SK-N-SH (cell line): ENCODE data around the gene XKR7. TPM values are rescaled to one million over a fixed set of nuclear protein-coding genes. Genes with fewer than 3 reads are reported as not detected.

Experiments used
- CTCF ChIA-PET: fragments of 300-600, 350-600 bp; formaldehyde crosslinking; extraction: SDS; loops from one replicate; lab custom pipeline; 2021; lab: Yijun Ruan, JAX
- POLR2A ChIA-PET: fragments of 350-600 bp; sonication (Branson Sonifier 250); formaldehyde crosslinking; extraction: SDS; loops from one replicate; lab custom pipeline; 2020; ENCODE audit warnings: antibody characterized with exemption, inconsistent platforms; lab: Yijun Ruan, JAX
- DNase-seq: peaks from one replicate; pipeline ENCODE4 v3.0.0; 2012
- H2AFZ ChIP-seq: fragments of 200-600 bp; sonication (generic); 2 replicates; pipeline ENCODE4 v1.8.1; 2016; ENCODE audit warnings: antibody characterized with exemption, mild to moderate bottlenecking, low read depth
- H3F3A ChIP-seq: fragments of 200-600 bp; sonication (generic); replicated peaks from 2 replicates; pipeline ENCODE3; 2016; ENCODE audit warnings: antibody characterized with exemption, mild to moderate bottlenecking; ENCODE audit not compliant: insufficient read depth
- H3K27ac ChIP-seq, 2 experiments: fragments of 200-500 bp in 1 of 2; fragments of 200-600 bp in 1 of 2; sonication (Bioruptor generic) in 1 of 2; sonication (generic), shearing (Covaris generic) in 1 of 2; 2 replicates each; pipeline versions ENCODE4 v1.5.1 to v1.6.1; 2014 to 2016; ENCODE audit warnings: low read depth in 2 of 2, inconsistent platforms in 1 of 2, low read length in 1 of 2, mild to moderate bottlenecking in 1 of 2, mixed read lengths in 1 of 2
- H3K27me3 ChIP-seq: fragments of 200-600 bp; sonication (generic), shearing (Covaris generic); 2 replicates; pipeline ENCODE4 v1.6.1; 2016; ENCODE audit warnings: mixed run types; ENCODE audit not compliant: insufficient read depth
- H3K36me3 ChIP-seq, 2 experiments: fragments of 200-500 bp in 1 of 2; fragments of 200-600 bp in 1 of 2; sonication (Bioruptor generic) in 1 of 2; sonication (generic) in 1 of 2; replicated peaks in 1 of 2; 2 replicates each; pipeline versions ENCODE3 to v1.5.1; 2014 to 2016; ENCODE audit warnings: low read length in 1 of 2, mild to moderate bottlenecking in 1 of 2; ENCODE audit not compliant: insufficient read depth in 2 of 2, control insufficient read depth in 1 of 2
- H3K4me1 ChIP-seq, 2 experiments: fragments of 200-500 bp in 1 of 2; fragments of 200-600 bp in 1 of 2; sonication (Bioruptor generic) in 1 of 2; sonication (generic), shearing (Covaris generic) in 1 of 2; 2 replicates each; pipeline versions ENCODE4 v1.5.1 to v1.6.1; 2014 to 2016; ENCODE audit warnings: low read depth in 1 of 2, low read length in 1 of 2, mixed run types in 1 of 2; ENCODE audit not compliant: insufficient read depth in 2 of 2, control insufficient read depth in 1 of 2
- H3K4me2 ChIP-seq: fragments of 200-600 bp; sonication (generic), shearing (Covaris generic); 2 replicates; pipeline ENCODE4 v1.6.1; 2017; ENCODE audit warnings: mixed run types
- H3K4me3 ChIP-seq, 2 experiments: fragments of 200-500 bp in 1 of 2; fragments of 200-600 bp in 1 of 2; sonication (Bioruptor generic) in 1 of 2; sonication (generic), shearing (Covaris generic) in 1 of 2; 2 replicates each; pipeline versions ENCODE4 v1.5.1 to v1.8.1; 2014 to 2016; ENCODE audit warnings: low read depth in 2 of 2, inconsistent platforms in 1 of 2, low read length in 1 of 2, mild to moderate bottlenecking in 1 of 2, mixed read lengths in 1 of 2, moderate library complexity in 1 of 2
- H3K79me2 ChIP-seq: fragments of 200-600 bp; sonication (generic); 2 replicates; pipeline ENCODE4 v1.8.1; 2017; ENCODE audit warnings: mild to moderate bottlenecking; ENCODE audit not compliant: insufficient read depth
- H3K9ac ChIP-seq: fragments of 200-600 bp; sonication (generic); 2 replicates; pipeline ENCODE4 v1.6.1; 2017; ENCODE audit warnings: mixed run types
- H3K9me2 ChIP-seq: fragments of 200-600 bp; sonication (generic); 2 replicates; pipeline ENCODE4 v1.6.1; 2017; ENCODE audit warnings: mixed run types
- H3K9me3 ChIP-seq: fragments of 200-600 bp; sonication (generic); 2 replicates; pipeline ENCODE4 v1.6.1; 2017; ENCODE audit warnings: mixed run types, mild to moderate bottlenecking, moderate library complexity
- H4K20me1 ChIP-seq: fragments of 200-600 bp; sonication (generic); 2 replicates; pipeline ENCODE4 v1.6.1; 2017; ENCODE audit warnings: mild to moderate bottlenecking, mixed run types; ENCODE audit not compliant: insufficient read depth
- CHD2 ChIP-seq: fragments of 150-350 bp; IDR thresholded peaks from 2 replicates; pipeline ENCODE4 v1.6.1; 2018; ENCODE audit warnings: low read length; ENCODE audit not compliant: partially characterized antibody
- CTCF ChIP-seq: fragments of 200-600 bp; sonication (generic); IDR thresholded peaks from 2 replicates; pipeline ENCODE4 v1.6.1; 2017; ENCODE audit warnings: antibody characterized with exemption, mild to moderate bottlenecking, moderate library complexity
- ELF1 ChIP-seq: IDR thresholded peaks from 2 replicates; pipeline ENCODE4 v1.4.0; 2012
- FOXJ3 ChIP-seq: sonication (generic); formaldehyde crosslinking; IDR thresholded peaks from 2 replicates; pipeline ENCODE4 v1.5.1; 2020; ENCODE audit warnings: mild to moderate bottlenecking, missing genetic modification reagents
- GABPA ChIP-seq: IDR thresholded peaks from 2 replicates; pipeline ENCODE4 v1.4.0; 2012; ENCODE audit warnings: low read depth, mild to moderate bottlenecking
- GATA2 ChIP-seq: sonication (generic); formaldehyde crosslinking; IDR thresholded peaks from 2 replicates; pipeline ENCODE4 v1.5.0; 2020; ENCODE audit warnings: mild to moderate bottlenecking, missing genetic modification reagents
- NFIC ChIP-seq: IDR thresholded peaks from 2 replicates; pipeline ENCODE4 v1.4.0; 2012; ENCODE audit warnings: borderline replicate concordance
- NRF1 ChIP-seq: IDR thresholded peaks from 2 replicates; pipeline ENCODE4 v1.6.1; 2012; ENCODE audit warnings: low read depth, mild to moderate bottlenecking, low read length
- POLR2AphosphoS5 ChIP-seq: IDR thresholded peaks from 2 replicates; pipeline ENCODE4 v1.6.1; 2012; ENCODE audit warnings: low read depth, low read length
- RAD21 ChIP-seq: IDR thresholded peaks from 2 replicates; pipeline ENCODE4 v1.6.1; 2012; ENCODE audit warnings: mild to moderate bottlenecking, low read length
- RCOR1 ChIP-seq: fragments of 150-350 bp; IDR thresholded peaks from 2 replicates; pipeline ENCODE4 v1.6.1; 2017; ENCODE audit warnings: antibody characterized with exemption, low read length
- RXRA ChIP-seq: IDR thresholded peaks from 2 replicates; pipeline ENCODE4 v1.4.0; 2012; ENCODE audit warnings: low read depth, mild to moderate bottlenecking, borderline replicate concordance
- SIN3A ChIP-seq: IDR thresholded peaks from 2 replicates; pipeline ENCODE4 v1.6.1; 2012; ENCODE audit warnings: low read depth, mild to moderate bottlenecking, low read length, moderate library complexity, borderline replicate concordance
- SMC3 ChIP-seq: IDR thresholded peaks from 2 replicates; pipeline ENCODE4 v1.6.1; 2012; ENCODE audit warnings: low read depth, low read length, improper control_type of control experiment
- TAF1 ChIP-seq: IDR thresholded peaks from 2 replicates; pipeline ENCODE4 v1.6.1; 2012; ENCODE audit warnings: low read depth, mild to moderate bottlenecking, low read length, moderate library complexity, borderline replicate concordance
- TEAD4 ChIP-seq: IDR thresholded peaks from 2 replicates; pipeline ENCODE4 v1.4.0; 2012; ENCODE audit warnings: mild to moderate bottlenecking, borderline replicate concordance; ENCODE audit not compliant: insufficient read depth
- USF2 ChIP-seq: fragments of 150-350 bp; IDR thresholded peaks from 2 replicates; pipeline ENCODE4 v1.6.1; 2017; ENCODE audit warnings: antibody characterized with exemption, low read length, low read depth, borderline replicate concordance
- ZBTB33 ChIP-seq: IDR thresholded peaks from 2 replicates; pipeline ENCODE4 v1.4.0; 2012; ENCODE audit warnings: low read depth, borderline replicate concordance
- WGBS: methylation state at CpG from one replicate; pipeline ENCODE4 v1.1.6; 2017; ENCODE audit warnings: low lambda C conversion rate; 5-methylcytosine and 5-hydroxymethylcytosine counted together
- polyA plus RNA-seq, 3 experiments: library from polyadenylated mRNA; depleted of rRNA; stranded (reverse); fragments of >200 nt; gene quantifications; 2 replicates each; pipeline ENCODE4 v1.2.3, GENCODE V29; 2012

XKR7 gene
- polyA plus RNA-seq, 1 of the 3 experiments (the other 2 are of a cell fraction) = 0.02 TPM

- no peaks in the 10 kb centered on the region for H3K9me2 ChIP-seq
- peak overlapping the region; percentile 81; the same call in 1 of the 2 replicates for H2AFZ ChIP-seq
- no peaks in the 10 kb centered on the region for H3K27me3 ChIP-seq
- ChIA-PET CTCF (interaction anchor here (0.6 to 5.7 kb wide), 28 partner anchors 9 to 267 kb away, joined by 3 to 158 read pairs (median 6); partner anchors contain the start of genes MYLK2 and XKR7), POLR2A (interaction anchor here (1.4 to 1.8 kb wide), 2 partner anchors 12 to 101 kb away, joined by 4 to 6 read pairs; no protein-coding TSS in a partner anchor)
- peaks cover 7 to 12% of the 10 kb centered on the region in 2 experiments; a peak in 3 of 4 replicates for H3K4me1 ChIP-seq
- peaks cover 40% of the 10 kb centered on the region for H3K79me2 ChIP-seq
- peaks cover 10% of the 10 kb centered on the region; the same call in 1 of the 2 replicates for H4K20me1 ChIP-seq
- H3F3A ChIP-seq = no peaks in the 10 kb centered on the region
- H3K4me2 ChIP-seq = peak overlapping the region; percentile 95
- no peaks in the 10 kb centered on the region for H3K9me3 ChIP-seq
- H3K4me3 ChIP-seq = peak overlapping the region; percentile 88 to 91
- WGBS = 13% methylated on average over 6 of the region's 6 CpGs
- no peak for DNase-seq
- TF ChIP-seq USF2 (no peak), RXRA (no peak), SMC3 (no peak), TEAD4 (no peak)
- H3K27ac ChIP-seq = peak overlapping the region in 1 of 2 experiments; percentile 40; a peak in 1 of 4 replicates
- H3K36me3 ChIP-seq = peaks cover 12 to 28% of the 10 kb centered on the region in 2 experiments
- peak overlapping the region; percentile 96 for H3K9ac ChIP-seq
Measured at GRCh38 chr20:31951203-31951529, 16.8 kb upstream of the XKR7 start.

GRCh38 chr20:31951530-31952453 is 16.2 kb upstream of the XKR7 start, which contains the start of gene PDRG1:
Gene PDRG1, minus strand, starts transcription at chr20:31952046. Its CDS starts 85 bp downstream, at chr20:31951961.
- Histone ChIP-seq H4K20me1 (peaks cover 10% of the 10 kb centered on the region; the same call in 1 of the 2 replicates), H3K4me2 (peak within 1 kb of the TSS; percentile 95), H3K4me3 (peak within 1 kb of the TSS; percentile 88 to 91), H3K27ac (peak within 1 kb of the TSS; percentile 40 to 75; a peak in 3 of 4 replicates), H3K27me3 (no peaks in the 10 kb centered on the region), H3F3A (no peaks in the 10 kb centered on the region), H3K9me3 (no peaks in the 10 kb centered on the region), H3K79me2 (peaks cover 40% of the 10 kb centered on the region), H2AFZ (peak within 1 kb of the TSS; percentile 81), H3K4me1 (peaks cover 7 to 12% of the 10 kb centered on the region in 2 experiments; a peak in 3 of 4 replicates), H3K36me3 (peaks cover 12 to 22% of the 10 kb centered on the region in 2 experiments), H3K9me2 (no peaks in the 10 kb centered on the region), H3K9ac (peak within 1 kb of the TSS; percentile 96)
- DNase-seq = peak; percentile 98
- ChIA-PET CTCF (interaction anchor here (0.6 to 5.7 kb wide), 43 partner anchors 9 to 389 kb away, joined by 3 to 158 read pairs (median 4); partner anchors contain the start of genes MYLK2 and XKR7), POLR2A (interaction anchor here (0.7 to 1.8 kb wide), 4 partner anchors 12 to 102 kb away, joined by 4 to 7 read pairs (median 6); no protein-coding TSS in a partner anchor)
- under 1% methylated on average over 24 of the region's 63 CpGs for WGBS
- no peak for TF ChIP-seq TEAD4
- peak; percentile 96 for TF ChIP-seq SMC3
- peak; percentile 91 for TF ChIP-seq RAD21
- TF ChIP-seq POLR2AphosphoS5 = peak; percentile 83
- TF ChIP-seq NFIC = no peak
- no peak for TF ChIP-seq GATA2 (CRISPR knock-in tag)
- peak; percentile 45 for TF ChIP-seq GABPA
- TF ChIP-seq USF2 = no peak
- peak; percentile 90 for TF ChIP-seq CTCF
- TF ChIP-seq ZBTB33 = peak; percentile 95
- TF ChIP-seq NRF1 = peak; percentile 99
- TF ChIP-seq TAF1 = peak; percentile 62
- TF ChIP-seq SIN3A = peak; percentile 54; the same call in 1 of the 2 replicates
- TF ChIP-seq CHD2 = peak; percentile 99
- no peak for TF ChIP-seq FOXJ3 (CRISPR knock-in tag)
- TF ChIP-seq RCOR1 = 0 out of 2 replicates have a peak, but pooled peaks have one; percentile 69
- peak; percentile 68 for TF ChIP-seq ELF1
